ENCODE results near the gene ZNF578.
"Not testable (repeated sequence)": the region's sequence is repeated elsewhere in the genome, so short reads cannot be mapped to it uniquely, and the experiment has no call there.

ZNF578 gene

DNA sequence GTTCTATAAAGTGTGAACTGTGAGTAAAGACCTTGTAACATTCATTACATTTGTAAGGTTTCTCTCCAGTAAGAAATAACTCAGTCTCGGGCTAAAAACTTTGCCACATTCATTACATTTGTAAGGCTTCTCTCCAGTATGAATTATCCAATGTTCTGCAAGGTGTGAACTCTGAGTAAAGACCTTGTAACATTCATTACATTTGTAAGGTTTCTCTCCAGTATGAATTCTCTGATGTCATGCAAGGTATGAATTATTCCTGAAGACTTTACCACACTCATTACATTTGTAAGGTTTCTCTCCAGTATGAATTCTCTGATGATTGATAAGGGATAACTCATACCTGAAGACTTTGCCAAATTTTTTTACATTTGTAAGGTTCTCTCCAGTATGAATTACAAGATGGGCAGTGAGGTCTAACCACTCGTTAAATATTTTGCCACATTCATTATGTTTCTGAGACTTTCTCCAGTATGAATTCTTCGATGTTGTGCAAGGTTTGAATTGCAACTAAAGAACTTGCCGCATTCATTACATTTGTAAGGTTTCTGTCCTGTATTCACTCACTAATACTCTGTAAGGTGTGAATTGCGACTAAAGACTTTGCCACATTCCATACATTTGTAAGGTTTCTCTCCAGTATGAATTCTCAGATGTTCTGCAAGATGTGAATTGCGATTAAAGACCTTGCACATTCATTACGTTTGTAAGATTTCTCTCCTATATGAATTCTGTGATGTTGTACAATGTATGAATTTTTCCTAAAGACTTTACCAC, 21.2 kb downstream of the ZNF578 start:
- no peaks in the 10 kb centered on the region for H4K20me1 ChIP-seq (ENCODE audit: insufficient read depth, low read length)
- no peaks in the 10 kb centered on the region for H3K4me1 ChIP-seq (ENCODE audit: low read length)
- H3K4me3 ChIP-seq (ENCODE audit: low read length) = no peak overlapping the region
- no peaks in the 10 kb centered on the region for H3F3A ChIP-seq (ENCODE audit: insufficient read depth, low read length)
- TF ChIP-seq EZH2phosphoT487 (IDR thresholded peaks at IDR 0.05; ENCODE audit: low read length) = no peak
- TF ChIP-seq, protein P1, sequence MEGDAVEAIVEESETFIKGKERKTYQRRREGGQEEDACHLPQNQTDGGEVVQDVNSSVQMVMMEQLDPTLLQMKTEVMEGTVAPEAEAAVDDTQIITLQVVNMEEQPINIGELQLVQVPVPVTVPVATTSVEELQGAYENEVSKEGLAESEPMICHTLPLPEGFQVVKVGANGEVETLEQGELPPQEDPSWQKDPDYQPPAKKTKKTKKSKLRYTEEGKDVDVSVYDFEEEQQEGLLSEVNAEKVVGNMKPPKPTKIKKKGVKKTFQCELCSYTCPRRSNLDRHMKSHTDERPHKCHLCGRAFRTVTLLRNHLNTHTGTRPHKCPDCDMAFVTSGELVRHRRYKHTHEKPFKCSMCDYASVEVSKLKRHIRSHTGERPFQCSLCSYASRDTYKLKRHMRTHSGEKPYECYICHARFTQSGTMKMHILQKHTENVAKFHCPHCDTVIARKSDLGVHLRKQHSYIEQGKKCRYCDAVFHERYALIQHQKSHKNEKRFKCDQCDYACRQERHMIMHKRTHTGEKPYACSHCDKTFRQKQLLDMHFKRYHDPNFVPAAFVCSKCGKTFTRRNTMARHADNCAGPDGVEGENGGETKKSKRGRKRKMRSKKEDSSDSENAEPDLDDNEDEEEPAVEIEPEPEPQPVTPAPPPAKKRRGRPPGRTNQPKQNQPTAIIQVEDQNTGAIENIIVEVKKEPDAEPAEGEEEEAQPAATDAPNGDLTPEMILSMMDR (IDR thresholded peaks at IDR 0.05; ENCODE audit: low read length) = no peak
- TF ChIP-seq EZH2 (optimal IDR thresholded peaks at IDR 0.05; ENCODE audit: low read depth, low read length) = no peak
- H3K27me3 ChIP-seq (replicated peaks; ENCODE audit: insufficient read depth, low read length) = no peaks in the 10 kb centered on the region
- no peak for DNase-seq
- H3K9me3 ChIP-seq (replicated peaks; ENCODE audit: insufficient read depth, low read length) = no peaks in the 10 kb centered on the region
- H2AFZ ChIP-seq (ENCODE audit: low read length) = no peak overlapping the region
- no peak overlapping the region for H3K4me2 ChIP-seq (ENCODE audit: low read depth, low read length)
- no peak overlapping the region for H3K9ac ChIP-seq (ENCODE audit: low read length)
- no peaks in the 10 kb centered on the region for H3K36me3 ChIP-seq (replicated peaks; ENCODE audit: insufficient read depth, low read length)
- H3K79me2 ChIP-seq (ENCODE audit: low read length) = no peaks in the 10 kb centered on the region
- no peak overlapping the region for H3K27ac ChIP-seq (ENCODE audit: low read length)
- no peaks in the 10 kb centered on the region for H3K9me2 ChIP-seq (replicated peaks; ENCODE audit: insufficient read depth, low read length)

DNA sequence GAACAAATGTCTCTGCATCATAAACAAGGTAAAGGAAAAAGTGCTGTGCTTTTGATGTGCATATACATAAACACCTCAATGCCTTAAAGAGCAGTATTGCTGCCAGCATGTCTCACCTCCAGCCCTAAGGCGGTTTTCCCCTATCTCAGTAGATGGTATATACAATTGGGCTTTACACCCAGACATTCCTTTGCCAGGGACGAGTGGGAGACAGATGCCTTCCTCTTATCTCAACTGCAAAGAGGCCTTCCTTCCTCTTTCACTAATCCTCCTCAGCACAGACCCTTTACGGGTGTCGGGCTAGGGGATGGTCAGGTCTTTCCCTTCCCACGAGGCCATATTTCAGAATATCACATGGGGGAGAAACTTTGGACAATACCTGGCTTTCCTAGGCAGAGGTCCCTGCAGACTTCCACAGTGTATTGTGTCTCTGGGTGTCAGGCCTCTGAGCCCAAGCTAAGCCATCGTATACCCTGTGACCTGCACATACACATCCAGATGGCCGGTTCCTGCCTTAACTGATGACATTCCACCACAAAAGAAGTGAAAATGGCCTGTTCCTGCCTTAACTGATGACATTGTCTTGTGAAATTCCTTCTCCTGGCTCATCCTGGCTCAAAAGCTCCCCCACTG, 30.9 kb downstream of the ZNF578 start:
- H3K27me3 ChIP-seq (replicated peaks; ENCODE audit: insufficient read depth, low read length); H2AFZ ChIP-seq (ENCODE audit: low read length); H3K36me3 ChIP-seq (replicated peaks; ENCODE audit: insufficient read depth, low read length); H3K79me2 ChIP-seq (ENCODE audit: low read length); H3K9me3 ChIP-seq (replicated peaks; ENCODE audit: insufficient read depth, low read length); DNase-seq; H3K9ac ChIP-seq (ENCODE audit: low read length); H3K4me1 ChIP-seq (ENCODE audit: low read length); H3K4me2 ChIP-seq (ENCODE audit: low read depth, low read length); H3K4me3 ChIP-seq (ENCODE audit: low read length); H3K27ac ChIP-seq (ENCODE audit: low read length); H3F3A ChIP-seq (ENCODE audit: insufficient read depth, low read length); H3K9me2 ChIP-seq (replicated peaks; ENCODE audit: insufficient read depth, low read length); H4K20me1 ChIP-seq (ENCODE audit: insufficient read depth, low read length): not testable (repeated sequence)

DNA sequence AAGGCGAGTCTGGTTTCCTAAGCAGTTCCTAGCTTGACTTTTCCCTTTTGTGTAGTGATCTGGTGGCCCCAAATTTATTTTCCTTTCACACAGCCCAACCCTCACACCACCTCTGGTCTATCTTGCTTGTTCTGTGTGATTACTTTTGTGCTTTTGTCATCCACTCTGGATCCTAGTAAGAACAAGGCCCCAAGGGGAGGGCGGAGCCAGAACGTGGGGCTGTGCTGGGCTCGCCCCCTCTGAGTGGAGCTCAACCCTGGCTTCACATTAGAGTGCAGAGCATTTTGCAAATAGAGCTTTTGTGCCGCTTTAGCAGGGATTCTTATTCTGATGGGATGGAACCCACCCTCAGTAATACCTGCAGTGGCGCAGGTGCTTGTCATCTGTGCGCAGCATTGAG, 31.7 kb downstream of the ZNF578 start:
- not testable (repeated sequence) for H3K9me3 ChIP-seq (replicated peaks; ENCODE audit: insufficient read depth, low read length); H3K79me2 ChIP-seq (ENCODE audit: low read length); H3K4me2 ChIP-seq (ENCODE audit: low read depth, low read length); H3K4me3 ChIP-seq (ENCODE audit: low read length); H3K9ac ChIP-seq (ENCODE audit: low read length); H3K9me2 ChIP-seq (replicated peaks; ENCODE audit: insufficient read depth, low read length); H3K27me3 ChIP-seq (replicated peaks; ENCODE audit: insufficient read depth, low read length); H3K27ac ChIP-seq (ENCODE audit: low read length); H3K36me3 ChIP-seq (replicated peaks; ENCODE audit: insufficient read depth, low read length); H4K20me1 ChIP-seq (ENCODE audit: insufficient read depth, low read length); H3K4me1 ChIP-seq (ENCODE audit: low read length); DNase-seq; H3F3A ChIP-seq (ENCODE audit: insufficient read depth, low read length); H2AFZ ChIP-seq (ENCODE audit: low read length)

DNA sequence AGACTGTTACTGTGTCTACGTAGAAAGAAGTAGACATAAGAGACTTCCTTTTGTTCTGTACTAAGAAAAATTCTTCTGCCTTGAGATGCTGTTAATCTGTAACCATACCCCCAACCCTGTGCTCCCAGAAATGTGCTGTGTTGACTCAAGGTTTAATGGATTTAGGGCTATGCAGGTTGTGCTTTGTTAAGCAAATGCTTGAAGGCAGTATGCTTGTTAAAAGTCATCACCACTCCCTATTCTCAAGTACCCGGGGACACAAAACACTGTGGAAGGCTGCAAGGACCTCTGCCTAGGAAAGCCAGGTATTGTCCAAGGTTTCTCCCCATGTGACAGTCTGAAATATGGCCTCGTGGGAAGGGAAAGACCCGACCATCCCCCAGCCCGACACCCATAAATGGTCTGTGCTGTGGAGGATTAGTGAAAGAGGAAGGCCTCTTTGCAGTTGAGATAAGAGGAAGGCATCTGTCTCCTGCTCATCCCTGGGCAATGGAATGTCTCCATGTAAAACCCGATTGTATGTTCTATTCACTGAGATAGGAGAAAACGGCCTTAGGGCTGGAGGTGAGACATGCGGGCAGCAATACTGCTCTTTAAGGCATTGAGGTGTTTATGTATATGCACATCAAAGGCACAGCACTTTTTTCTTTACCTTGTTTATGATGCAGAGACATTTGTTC, 32.3 kb downstream of the ZNF578 start:
- H3K9me3 ChIP-seq (replicated peaks; ENCODE audit: insufficient read depth, low read length); H3F3A ChIP-seq (ENCODE audit: insufficient read depth, low read length); H3K79me2 ChIP-seq (ENCODE audit: low read length); H3K27ac ChIP-seq (ENCODE audit: low read length); H3K27me3 ChIP-seq (replicated peaks; ENCODE audit: insufficient read depth, low read length); H3K4me1 ChIP-seq (ENCODE audit: low read length); H3K4me2 ChIP-seq (ENCODE audit: low read depth, low read length); H4K20me1 ChIP-seq (ENCODE audit: insufficient read depth, low read length); H3K36me3 ChIP-seq (replicated peaks; ENCODE audit: insufficient read depth, low read length); H3K9ac ChIP-seq (ENCODE audit: low read length); H3K4me3 ChIP-seq (ENCODE audit: low read length); DNase-seq; H2AFZ ChIP-seq (ENCODE audit: low read length); H3K9me2 ChIP-seq (replicated peaks; ENCODE audit: insufficient read depth, low read length): not testable (repeated sequence)

Data from MM.1S (cell line).